MM.1S (cell line): Measurements from ENCODE around the gene NCAPG.

Experiments used
- EZH2 ChIP-seq: fragments of 300-600 bp; sonication (generic); optimal IDR thresholded peaks from 2 replicates; pipeline ENCODE3; 2017; ENCODE audit warnings: low read depth, mild to moderate bottlenecking, antibody characterized with exemption, low read length, mixed read lengths
- EZH2phosphoT487 ChIP-seq: fragments of 300-600 bp; sonication (generic); IDR thresholded peaks from 2 replicates; pipeline ENCODE4 v1.6.1; 2018; ENCODE audit warnings: antibody characterized with exemption, low read length
- TF ChIP-seq, protein P1 (sequence below): fragments of 300-600 bp; sonication (generic); IDR thresholded peaks from 2 replicates; pipeline ENCODE4 v1.5.1; 2016; ENCODE audit warnings: antibody characterized with exemption, low read length, mixed read lengths

DNA sequence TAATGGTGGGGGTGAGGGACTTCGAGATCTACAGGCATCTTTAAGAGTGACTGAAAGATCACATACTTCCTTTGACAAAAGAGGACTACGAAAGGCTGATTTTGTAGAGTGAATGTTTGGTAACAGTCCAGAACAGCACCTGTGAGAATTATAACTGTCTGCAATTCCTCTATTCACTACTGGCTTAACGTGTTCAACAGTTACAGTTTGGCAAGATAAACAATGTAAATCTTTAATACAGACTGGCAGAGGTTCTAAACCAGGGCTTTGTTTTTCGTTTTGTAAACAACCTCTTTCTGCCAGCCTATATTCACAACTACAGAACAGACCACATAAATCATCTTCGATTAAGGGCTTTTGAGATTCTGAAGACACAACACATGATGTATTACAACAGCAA, 66.9 kb downstream of the NCAPG start:
- no peak for TF ChIP-seq EZH2
- TF ChIP-seq, protein P1, sequence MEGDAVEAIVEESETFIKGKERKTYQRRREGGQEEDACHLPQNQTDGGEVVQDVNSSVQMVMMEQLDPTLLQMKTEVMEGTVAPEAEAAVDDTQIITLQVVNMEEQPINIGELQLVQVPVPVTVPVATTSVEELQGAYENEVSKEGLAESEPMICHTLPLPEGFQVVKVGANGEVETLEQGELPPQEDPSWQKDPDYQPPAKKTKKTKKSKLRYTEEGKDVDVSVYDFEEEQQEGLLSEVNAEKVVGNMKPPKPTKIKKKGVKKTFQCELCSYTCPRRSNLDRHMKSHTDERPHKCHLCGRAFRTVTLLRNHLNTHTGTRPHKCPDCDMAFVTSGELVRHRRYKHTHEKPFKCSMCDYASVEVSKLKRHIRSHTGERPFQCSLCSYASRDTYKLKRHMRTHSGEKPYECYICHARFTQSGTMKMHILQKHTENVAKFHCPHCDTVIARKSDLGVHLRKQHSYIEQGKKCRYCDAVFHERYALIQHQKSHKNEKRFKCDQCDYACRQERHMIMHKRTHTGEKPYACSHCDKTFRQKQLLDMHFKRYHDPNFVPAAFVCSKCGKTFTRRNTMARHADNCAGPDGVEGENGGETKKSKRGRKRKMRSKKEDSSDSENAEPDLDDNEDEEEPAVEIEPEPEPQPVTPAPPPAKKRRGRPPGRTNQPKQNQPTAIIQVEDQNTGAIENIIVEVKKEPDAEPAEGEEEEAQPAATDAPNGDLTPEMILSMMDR, result no peak
- no peak for TF ChIP-seq EZH2phosphoT487
